ENCODE results near the gene WDR88.

DNA sequence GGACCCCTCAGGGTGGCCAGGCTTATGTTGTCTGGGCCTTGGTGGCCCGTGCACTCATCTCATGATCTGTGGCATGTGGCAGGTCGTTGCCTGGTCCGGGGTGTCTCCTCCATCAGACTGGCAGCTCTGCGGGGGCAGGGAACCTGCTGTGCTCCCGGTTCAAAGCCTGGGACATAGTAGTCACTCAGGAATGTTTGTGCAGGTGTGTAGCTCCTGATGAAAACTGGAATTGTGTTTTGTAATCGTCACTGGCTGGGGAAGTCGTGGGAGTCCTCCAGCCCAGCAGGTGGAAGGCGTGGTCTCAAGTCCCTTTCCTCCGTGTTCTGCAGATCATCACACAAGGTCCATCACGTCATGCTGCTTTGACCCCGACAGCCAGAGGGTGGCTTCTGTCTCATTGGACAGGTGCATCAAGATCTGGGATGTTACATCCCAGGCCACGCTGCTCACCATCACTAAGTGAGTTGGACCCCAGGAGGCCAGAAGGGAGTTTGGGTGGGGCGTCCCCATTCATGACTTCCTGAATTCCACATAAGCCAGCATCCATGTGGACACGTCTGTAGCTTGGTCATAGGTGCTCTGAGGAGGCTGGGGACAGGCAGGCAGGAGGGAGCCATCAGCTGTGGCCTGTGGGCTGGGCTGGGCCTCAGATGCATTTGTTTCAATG, 19.1 kb downstream of the WDR88 start:
- TF ChIP-seq, protein P1, sequence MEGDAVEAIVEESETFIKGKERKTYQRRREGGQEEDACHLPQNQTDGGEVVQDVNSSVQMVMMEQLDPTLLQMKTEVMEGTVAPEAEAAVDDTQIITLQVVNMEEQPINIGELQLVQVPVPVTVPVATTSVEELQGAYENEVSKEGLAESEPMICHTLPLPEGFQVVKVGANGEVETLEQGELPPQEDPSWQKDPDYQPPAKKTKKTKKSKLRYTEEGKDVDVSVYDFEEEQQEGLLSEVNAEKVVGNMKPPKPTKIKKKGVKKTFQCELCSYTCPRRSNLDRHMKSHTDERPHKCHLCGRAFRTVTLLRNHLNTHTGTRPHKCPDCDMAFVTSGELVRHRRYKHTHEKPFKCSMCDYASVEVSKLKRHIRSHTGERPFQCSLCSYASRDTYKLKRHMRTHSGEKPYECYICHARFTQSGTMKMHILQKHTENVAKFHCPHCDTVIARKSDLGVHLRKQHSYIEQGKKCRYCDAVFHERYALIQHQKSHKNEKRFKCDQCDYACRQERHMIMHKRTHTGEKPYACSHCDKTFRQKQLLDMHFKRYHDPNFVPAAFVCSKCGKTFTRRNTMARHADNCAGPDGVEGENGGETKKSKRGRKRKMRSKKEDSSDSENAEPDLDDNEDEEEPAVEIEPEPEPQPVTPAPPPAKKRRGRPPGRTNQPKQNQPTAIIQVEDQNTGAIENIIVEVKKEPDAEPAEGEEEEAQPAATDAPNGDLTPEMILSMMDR (IDR thresholded peaks at IDR 0.05): no peak
- no peak for TF ChIP-seq EZH2 (IDR thresholded peaks at IDR 0.05; ENCODE audit: borderline replicate concordance, insufficient read depth, low read depth, low read length, poor library complexity, severe bottlenecking)
